CD4-positive, alpha-beta T cell treated with Interleukin-10 for 1 hour (primary cell): ENCODE measurements around the gene ACADS.

Source experiments
- DNase-seq: peaks from one replicate; pipeline ENCODE4 v3.0.0-alpha.2; 2020

The ACADS gene

GRCh38 chr12:120725659-120726509 lies at the start of gene ACADS:
ACADS (plus strand) TSS chr12:120725826; CDS start chr12:120725886, 60 bp downstream.
- peak; percentile 90 for DNase-seq

- DNase-seq, result no peak
Measured at GRCh38 chr12:120677765-120678473, 47.7 kb upstream of the ACADS start.

- DNase-seq, result no peak
Measured at GRCh38 chr12:120678572-120678971, 47.1 kb upstream of the ACADS start.

GRCh38 chr12:120680165-120680738 lies 45.4 kb upstream of the ACADS start:
- DNase-seq, result no peak

GRCh38 chr12:120684523-120684932 lies 41.1 kb upstream of the ACADS start:
- no peak for DNase-seq

GRCh38 chr12:120685522-120685921 lies 40.1 kb upstream of the ACADS start:
- DNase-seq, result no peak

- peak; percentile 97 for DNase-seq
Measured at GRCh38 chr12:120686151-120686689, 39.4 kb upstream of the ACADS start.

- DNase-seq, result peak; percentile 99
Measured at GRCh38 chr12:120686690-120687577, 38.7 kb upstream of the ACADS start, which contains the start of gene MLEC. MLEC (plus strand) TSS chr12:120687149; CDS start chr12:120687297, 148 bp downstream.

- DNase-seq, result peak; percentile 34
Measured at GRCh38 chr12:120687578-120688289, 37.9 kb upstream of the ACADS start.

- no peak for DNase-seq
Measured at GRCh38 chr12:120688527-120689071, 37.0 kb upstream of the ACADS start.

GRCh38 chr12:120689397-120690082 lies 36.1 kb upstream of the ACADS start:
- DNase-seq, result no peak

- no peak for DNase-seq
Measured at GRCh38 chr12:120690083-120690450, 35.6 kb upstream of the ACADS start.

- DNase-seq, result no peak
Measured at GRCh38 chr12:120690978-120691377, 34.6 kb upstream of the ACADS start.

- DNase-seq, result no peak
Measured at GRCh38 chr12:120692524-120693033, 33.0 kb upstream of the ACADS start.

- DNase-seq, result no peak
Measured at GRCh38 chr12:120693848-120694247, 31.8 kb upstream of the ACADS start.

- DNase-seq, result no peak
Measured at GRCh38 chr12:120696626-120697025, 29.0 kb upstream of the ACADS start.

- DNase-seq, result no peak
Measured at GRCh38 chr12:120697344-120697743, 28.3 kb upstream of the ACADS start.

- DNase-seq, result no peak
Measured at GRCh38 chr12:120698665-120699064, 27.0 kb upstream of the ACADS start.

GRCh38 chr12:120699553-120699952 lies 26.1 kb upstream of the ACADS start:
- DNase-seq, result no peak

GRCh38 chr12:120700886-120701285 lies 24.7 kb upstream of the ACADS start:
- no peak for DNase-seq
